Measurements from ENCODE around the gene TRIM62.
"Not testable (repeated sequence)": the region's sequence is repeated elsewhere in the genome, so short reads cannot be mapped to it uniquely, and the experiment has no call there.

TRIM62 gene

GRCh38 chr1:33158366-33158765 is 23.5 kb downstream of the TRIM62 start:
- no peak for DNase-seq (ENCODE audit: low read depth in 3 of 3)

DNA sequence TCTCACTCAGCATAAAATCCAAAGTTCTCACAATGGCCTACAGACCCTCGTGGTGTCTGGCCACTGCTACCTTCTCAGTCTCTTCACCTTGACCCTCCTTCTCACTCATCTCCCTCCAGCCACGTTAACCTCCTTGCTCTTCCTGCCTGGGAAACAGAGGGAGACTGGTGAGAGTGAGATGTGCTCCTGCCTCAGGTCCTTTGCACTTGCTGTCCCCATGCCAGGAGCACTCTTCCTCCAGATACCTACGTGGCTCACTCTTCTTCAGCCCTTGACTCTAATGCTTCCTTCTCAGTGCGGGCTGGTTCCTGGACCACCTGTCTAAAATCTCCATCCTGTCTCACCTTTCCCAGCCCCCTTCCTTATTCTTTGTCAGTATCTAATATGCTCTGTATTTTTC is 24.7 kb downstream of the TRIM62 start:
- no peak for DNase-seq (ENCODE audit: low read depth in 3 of 3)

- no peak for DNase-seq (ENCODE audit: low read depth in 3 of 3)
These were observed 25.8 kb downstream of the TRIM62 start for GRCh38 chr1:33155877-33156538.

- no peak for DNase-seq (ENCODE audit: low read depth in 3 of 3)
These were observed 28.2 kb downstream of the TRIM62 start for GRCh38 chr1:33153650-33154049.

GRCh38 chr1:33152685-33153432 is 29.0 kb downstream of the TRIM62 start:
- no peak for DNase-seq (ENCODE audit: low read depth in 3 of 3)

DNA sequence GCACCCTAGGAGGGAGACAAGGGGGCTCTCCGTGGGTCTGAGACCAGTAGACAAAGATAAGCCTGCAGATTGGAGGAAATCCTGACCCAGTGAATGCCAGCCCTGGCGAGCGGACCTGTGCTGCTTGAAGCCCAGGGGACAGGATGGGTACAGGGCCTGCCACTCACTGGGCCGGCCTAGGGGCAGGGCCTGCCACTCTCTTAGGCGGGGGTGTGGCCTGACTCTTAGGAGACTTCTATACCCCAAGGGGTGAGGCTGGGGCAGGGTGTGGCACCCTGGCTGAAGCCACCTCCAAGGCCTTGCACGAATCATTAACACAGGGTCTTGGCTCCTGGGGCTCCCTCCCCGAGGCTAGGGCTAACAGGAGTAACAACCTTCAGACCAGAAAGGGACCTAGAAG is 30.7 kb downstream of the TRIM62 start:
- no peak for DNase-seq (ENCODE audit: low read depth in 3 of 3)

GRCh38 chr1:33150522-33150921 is 31.3 kb downstream of the TRIM62 start:
- DNase-seq (ENCODE audit: low read depth in 3 of 3), result no peak

DNA sequence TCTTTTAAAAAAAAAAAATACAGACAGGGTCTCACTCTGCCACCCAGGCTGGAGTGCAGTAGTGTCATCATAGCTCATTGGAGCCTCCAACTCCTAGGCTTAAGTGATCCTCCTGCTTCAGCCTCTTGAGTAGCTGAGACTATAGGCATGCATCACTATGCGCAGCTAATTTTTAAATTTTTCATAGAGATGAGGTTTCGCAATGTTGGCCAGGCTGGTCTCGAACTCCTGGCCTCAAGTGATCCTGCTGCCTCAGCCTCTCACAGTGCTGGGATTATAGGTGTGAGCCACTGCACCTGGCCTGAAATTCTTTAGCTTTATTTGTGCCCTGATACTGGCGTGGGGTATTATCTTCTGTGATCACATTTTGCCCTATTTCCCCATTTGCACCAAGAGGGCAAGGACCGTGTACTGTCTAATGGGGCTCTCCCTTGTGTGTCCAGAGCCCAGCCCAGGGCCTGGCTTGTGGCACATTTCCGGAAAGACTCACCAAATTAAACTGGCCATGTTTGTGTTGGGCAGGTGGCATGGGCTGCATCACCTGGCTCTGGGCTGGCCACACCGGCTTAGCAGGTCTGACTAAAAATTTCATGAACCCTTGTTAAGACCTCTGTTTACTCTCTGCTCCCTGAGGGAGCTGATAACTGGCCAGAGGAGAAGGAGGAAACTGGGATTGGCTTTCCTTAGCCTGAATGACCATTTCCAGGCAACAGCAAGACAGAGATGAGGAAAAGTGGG is 32.2 kb downstream of the TRIM62 start:
- DNase-seq (ENCODE audit: low read depth in 3 of 3), result no peak

GRCh38 chr1:33148615-33149014 is 33.2 kb downstream of the TRIM62 start:
- no peak for DNase-seq (ENCODE audit: low read depth in 3 of 3)

GRCh38 chr1:33147997-33148314 is 33.9 kb downstream of the TRIM62 start:
- DNase-seq (ENCODE audit: low read depth in 3 of 3), result no peak

- no peak for DNase-seq (ENCODE audit: low read depth in 3 of 3)
These were observed 34.4 kb downstream of the TRIM62 start for GRCh38 chr1:33147275-33147996.

DNA sequence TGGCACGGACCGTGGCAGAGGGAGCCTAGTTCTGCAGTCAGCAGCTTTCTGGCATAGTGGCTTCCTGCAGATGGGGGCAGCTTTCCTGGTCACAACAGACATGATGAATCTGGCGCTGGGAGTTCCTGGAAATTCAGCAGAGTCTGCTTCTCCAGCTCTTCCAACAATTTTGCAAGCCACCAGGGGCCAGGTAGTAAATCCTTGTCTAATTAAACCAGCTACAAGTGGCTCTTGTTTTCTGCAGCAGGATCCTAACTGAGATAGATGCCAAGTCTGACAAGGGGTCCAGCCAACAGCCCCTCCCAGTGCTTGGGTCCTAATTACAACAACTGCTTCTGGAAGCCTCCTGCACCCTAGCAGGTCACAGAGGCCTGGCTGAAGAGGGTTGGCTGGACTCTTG is 35.8 kb downstream of the TRIM62 start:
- no peak for DNase-seq (ENCODE audit: low read depth in 3 of 3)

GRCh38 chr1:33143698-33144097 is 38.1 kb downstream of the TRIM62 start:
- DNase-seq (ENCODE audit: low read depth in 3 of 3), result no peak

DNA sequence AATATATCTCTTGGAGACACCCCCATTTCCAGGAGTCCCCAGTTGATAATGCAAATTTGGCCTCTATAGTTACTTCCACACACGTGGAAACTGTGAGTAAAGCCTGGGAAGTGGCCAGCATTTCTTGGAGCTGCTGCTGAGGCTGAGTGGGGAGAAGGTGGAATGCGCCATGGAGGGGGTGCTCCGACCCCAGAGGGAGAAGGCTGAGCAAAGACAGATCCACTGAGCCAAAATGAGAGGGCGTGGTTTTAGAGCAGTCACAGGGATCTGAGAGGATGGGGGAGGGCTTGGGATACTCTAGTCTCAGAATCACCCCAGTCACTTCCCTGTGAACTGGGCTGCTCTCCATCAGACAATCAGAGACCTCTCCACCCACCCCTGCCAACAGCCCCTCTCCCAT is 38.7 kb downstream of the TRIM62 start:
- no peak for DNase-seq (ENCODE audit: low read depth in 3 of 3)

DNA sequence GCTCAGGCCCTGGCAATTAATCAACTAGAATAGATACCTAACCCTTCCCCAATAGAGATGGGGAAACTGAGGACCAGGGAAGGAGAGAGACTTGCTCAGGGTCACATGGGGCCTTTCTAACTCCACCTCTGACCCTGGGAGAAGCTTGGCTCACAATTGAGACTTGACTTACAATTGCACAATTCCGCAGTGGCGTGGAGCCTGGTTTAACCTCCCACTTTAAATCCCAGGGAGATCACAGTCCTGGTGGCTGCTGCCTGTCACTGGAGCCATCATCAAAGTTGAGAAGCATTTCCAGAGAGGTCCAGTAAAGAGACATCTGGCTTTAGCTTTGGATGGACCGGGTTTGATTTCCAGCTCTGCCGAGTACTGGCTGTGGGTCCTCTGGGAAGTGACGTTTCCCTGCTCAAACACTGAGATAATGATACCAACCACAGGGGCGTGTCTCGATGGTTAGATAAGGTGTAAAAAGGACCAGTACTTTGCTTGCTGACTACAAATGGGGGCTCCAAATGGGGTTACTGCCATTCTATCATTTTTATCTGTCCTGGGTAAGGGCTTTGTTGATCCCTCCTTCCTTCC is 39.3 kb downstream of the TRIM62 start:
- no peak for DNase-seq (ENCODE audit: low read depth in 3 of 3)

DNA sequence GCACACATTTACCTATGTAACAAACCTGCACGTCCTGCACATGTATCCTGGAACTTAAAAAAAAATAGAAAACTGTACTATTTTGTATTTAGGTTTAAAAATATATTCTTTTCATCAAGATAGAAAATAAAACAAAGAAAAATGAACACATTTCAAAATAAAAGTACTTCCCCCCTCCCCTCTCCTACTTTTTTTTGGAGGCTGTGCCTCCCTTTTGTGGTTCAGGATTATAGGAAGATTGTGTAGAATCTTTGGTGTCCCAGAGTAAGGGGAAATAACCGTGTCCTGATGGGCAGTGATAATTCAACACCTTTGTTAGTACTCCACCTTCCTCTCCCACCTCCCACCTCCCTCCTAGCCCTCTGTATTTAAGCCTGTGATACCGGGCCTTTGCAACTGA is 40.1 kb downstream of the TRIM62 start:
- DNase-seq (ENCODE audit: low read depth in 3 of 3), result no peak

- no peak for DNase-seq (ENCODE audit: low read depth in 3 of 3)
These were observed 40.6 kb downstream of the TRIM62 start for GRCh38 chr1:33141216-33141615.

- no peak for DNase-seq (ENCODE audit: low read depth in 3 of 3)
These were observed 41.4 kb downstream of the TRIM62 start for GRCh38 chr1:33140153-33141149.

DNA sequence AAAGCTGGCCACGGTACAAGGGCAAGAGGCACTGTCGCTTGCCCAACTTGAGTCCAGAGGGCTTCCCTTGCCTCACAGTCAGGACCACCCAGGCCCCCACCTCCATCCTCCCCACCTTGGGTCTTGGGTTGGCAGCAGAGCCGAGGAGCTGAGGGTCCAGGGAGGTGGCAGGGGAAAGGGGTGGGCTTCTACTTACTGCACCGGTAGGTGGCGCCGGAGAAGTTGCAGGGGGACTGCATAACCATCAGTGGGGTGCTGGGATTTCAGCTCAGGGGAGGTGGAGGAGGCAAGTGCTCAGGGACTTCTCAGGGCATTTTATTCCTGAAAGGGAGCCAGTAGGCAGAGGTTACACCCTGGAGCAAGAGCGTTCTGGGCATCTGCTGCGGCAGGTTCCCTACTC is 44.0 kb downstream of the TRIM62 start:
- DNase-seq (ENCODE audit: low read depth in 3 of 3), result no peak

DNA sequence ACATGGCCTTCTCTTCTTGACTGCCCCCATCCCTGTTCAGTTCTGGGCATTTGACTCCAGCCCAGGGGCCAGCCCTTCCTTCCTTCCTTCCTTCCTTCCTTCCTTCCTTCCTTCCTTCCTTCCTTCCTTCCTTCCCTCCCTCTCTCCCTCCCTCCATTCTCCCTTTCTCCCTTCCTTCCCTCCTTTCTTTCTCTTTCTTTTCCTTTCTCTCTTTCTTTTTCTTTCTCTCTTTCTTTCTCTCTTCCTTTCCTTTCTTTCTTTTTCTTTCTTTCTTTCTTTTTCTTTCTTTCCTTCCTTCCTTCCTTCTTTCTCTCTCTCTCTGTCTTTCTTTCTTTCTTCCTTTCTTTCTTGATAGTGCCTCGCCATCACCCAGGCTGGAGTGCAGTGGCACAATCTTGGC is 45.8 kb downstream of the TRIM62 start:
- DNase-seq (ENCODE audit: low read depth in 3 of 3), result not testable (repeated sequence)

Measured in stimulated activated CD4-positive, alpha-beta T cell treated with anti-CD3 and anti-CD28 coated beads, TNF-alpha, amount 100 ng/mL, for 4 hours (primary cell).